Subcutaneous adipose tissue (tissue), 4 donors: ENCODE data around the gene NSD1. TPM values are rescaled to one million over a fixed set of nuclear protein-coding genes. Genes with fewer than 3 reads are reported as not detected.

ENCODE experiments used
- CTCF ChIP-seq: fragments of 450-650 bp; IDR thresholded peaks from one replicate; pipeline ENCODE4 v1.5.1; 2016; ENCODE audit warnings: low read depth, mild to moderate bottlenecking, control low read depth, antibody characterized with exemption, moderate library complexity
- total RNA-seq, 4 donors: library from RNA; depleted of rRNA; stranded (reverse); fragments of >200 nt; gene quantifications; one replicate each; pipeline ENCODE4 v1.1.0, GENCODE V29; 2016

The NSD1 gene
- 10 to 100 TPM; 35.2 to 52.0 (median 37.7) TPM for total RNA-seq

- no peak for TF ChIP-seq CTCF
Observed at GRCh38 chr5:177133096-177133852, at the start of gene NSD1. NSD1 (plus strand) TSS chr5:177133773; CDS start chr5:177135104, 1,331 bp downstream.

GRCh38 chr5:177084175-177084574 lies 49.4 kb upstream of the NSD1 start:
- no peak for TF ChIP-seq CTCF

- no peak for TF ChIP-seq CTCF
Observed at GRCh38 chr5:177085985-177086653, 47.5 kb upstream of the NSD1 start.

GRCh38 chr5:177086654-177087397 lies 46.7 kb upstream of the NSD1 start, which contains the start of gene FGFR4:
FGFR4 (plus strand) TSS chr5:177086915; CDS start chr5:177089603, 2,688 bp downstream.
- no peak for TF ChIP-seq CTCF

- no peak for TF ChIP-seq CTCF
Observed at GRCh38 chr5:177087398-177088005, 46.1 kb upstream of the NSD1 start.

GRCh38 chr5:177089127-177089526 lies 44.4 kb upstream of the NSD1 start:
- no peak for TF ChIP-seq CTCF
